GM20431 (cell line): ENCODE results near the gene LIN7B.

Source experiments
- in situ Hi-C: fragments of 300-500 bp; cut with MseI, MboI; formaldehyde crosslinking; loops from one replicate; pipeline ENCODE4 v1.15.0; 2020; ENCODE audit warnings: low sequenced_read_pairs; ENCODE audit not compliant: unreplicated experiment

Gene LIN7B

GRCh38 chr19:49160450-49161189 lies 46.5 kb downstream of the LIN7B start:
- in situ Hi-C loops = no loop called here

- in situ Hi-C loops = no loop called here
Observed at GRCh38 chr19:49161987-49162386, 47.8 kb downstream of the LIN7B start.

- in situ Hi-C loops = no loop called here
Observed at GRCh38 chr19:49165111-49165750, 51.1 kb downstream of the LIN7B start.

GRCh38 chr19:49165865-49166301 lies 51.7 kb downstream of the LIN7B start:
- in situ Hi-C loops = no loop called here

- in situ Hi-C loops = no loop called here
Observed at GRCh38 chr19:49167857-49168409, 53.8 kb downstream of the LIN7B start.
